Liver (tissue), 9 donors: ENCODE results near the gene CCRL2. TPM values are rescaled to one million over a fixed set of nuclear protein-coding genes. Genes with fewer than 3 reads are reported as not detected.

Experiments
- DNase-seq: peaks from one replicate; pipeline ENCODE4 v3.0.0-alpha.2; 2017; ENCODE audit warnings: low spot score
- H3K27ac ChIP-seq, 2 donors: one replicate each; pipeline ENCODE4 v1.7.0; 2013; ENCODE audit warnings: inconsistent platforms in 2 of 2, low read length in 2 of 2, control low read depth in 1 of 2, low read depth in 1 of 2, mild to moderate bottlenecking in 1 of 2
- H3K27me3 ChIP-seq, 4 donors: one replicate each; pipeline versions ENCODE4 v1.6.1 to v1.7.0; 2013; ENCODE audit warnings: low read length in 3 of 4, inconsistent platforms in 1 of 4, mild to moderate bottlenecking in 1 of 4, moderate library complexity in 1 of 4; ENCODE audit not compliant: control insufficient read depth in 4 of 4, insufficient read depth in 4 of 4
- H3K36me3 ChIP-seq, 4 donors: one replicate each; pipeline versions ENCODE4 v1.6.1 to v1.7.0; 2013; ENCODE audit warnings: low read length in 3 of 4, mild to moderate bottlenecking in 3 of 4, low read depth in 1 of 4, moderate library complexity in 1 of 4; ENCODE audit not compliant: control insufficient read depth in 4 of 4, insufficient read depth in 3 of 4
- H3K4me1 ChIP-seq, 4 donors: one replicate each; pipeline versions ENCODE4 v1.6.1 to v1.7.0; 2013; ENCODE audit warnings: low read length in 3 of 4, mild to moderate bottlenecking in 3 of 4, moderate library complexity in 1 of 4; ENCODE audit not compliant: control insufficient read depth in 4 of 4, insufficient read depth in 4 of 4
- H3K4me3 ChIP-seq, 3 donors: one replicate each; pipeline versions ENCODE4 v1.6.1 to v1.7.0; 2013; ENCODE audit warnings: low read length in 3 of 3, control low read depth in 1 of 3, low read depth in 1 of 3, mild to moderate bottlenecking in 1 of 3
- H3K9ac ChIP-seq, 2 donors: one replicate each; pipeline ENCODE4 v1.7.0; 2013; ENCODE audit warnings: low read length in 2 of 2, mild to moderate bottlenecking in 2 of 2, moderate library complexity in 2 of 2, control low read depth in 1 of 2, low read depth in 1 of 2
- H3K9me3 ChIP-seq, 4 donors: one replicate each; pipeline versions ENCODE4 v1.6.1 to v1.7.0; 2013; ENCODE audit warnings: low read length in 3 of 4; ENCODE audit not compliant: control insufficient read depth in 4 of 4
- ATF3 ChIP-seq: IDR thresholded peaks from 2 replicates; pipeline ENCODE4 v1.6.1; 2016; ENCODE audit warnings: antibody characterized with exemption
- EGR1 ChIP-seq, 2 donors: IDR thresholded peaks; 2 replicates each; pipeline ENCODE4 v1.6.1; 2016 to 2018; ENCODE audit warnings: antibody characterized with exemption in 2 of 2, low read depth in 2 of 2
- FOXA1 ChIP-seq: IDR thresholded peaks from 2 replicates; pipeline ENCODE4 v1.6.1; 2016; ENCODE audit warnings: antibody characterized with exemption
- FOXA2 ChIP-seq: IDR thresholded peaks from 2 replicates; pipeline ENCODE4 v1.6.1; 2016; ENCODE audit warnings: antibody characterized with exemption
- GABPA ChIP-seq, 2 donors: IDR thresholded peaks in 1 of 2; conservative IDR thresholded peaks in 1 of 2; 2 replicates each; pipeline ENCODE4 v1.6.1; 2016; ENCODE audit warnings: antibody characterized with exemption in 2 of 2, mild to moderate bottlenecking in 1 of 2, moderate library complexity in 1 of 2
- HNF4A ChIP-seq, 2 donors: conservative IDR thresholded peaks; 2 replicates each; pipeline ENCODE4 v1.6.1; 2016; ENCODE audit warnings: antibody characterized with exemption in 2 of 2, mild to moderate bottlenecking in 2 of 2
- HNF4G ChIP-seq: IDR thresholded peaks from 2 replicates; pipeline ENCODE4 v1.6.1; 2016; ENCODE audit warnings: antibody characterized with exemption
- JUND ChIP-seq, 2 donors: IDR thresholded peaks; 2 replicates each; pipeline ENCODE4 v1.6.1; 2016; ENCODE audit warnings: antibody characterized with exemption in 2 of 2
- NR2F2 ChIP-seq: IDR thresholded peaks from 2 replicates; pipeline ENCODE4 v1.6.1; 2016; ENCODE audit warnings: antibody characterized with exemption
- RAD21 ChIP-seq, 2 donors: IDR thresholded peaks; 2 replicates each; pipeline ENCODE4 v1.6.1; 2016; ENCODE audit warnings: antibody characterized with exemption in 2 of 2, mild to moderate bottlenecking in 2 of 2
- REST ChIP-seq: IDR thresholded peaks from 2 replicates; pipeline ENCODE4 v1.6.1; 2016; ENCODE audit warnings: antibody characterized with exemption, mild to moderate bottlenecking
- RXRA ChIP-seq, 2 donors: IDR thresholded peaks; 2 replicates each; pipeline ENCODE4 v1.6.1; 2017 to 2018; ENCODE audit warnings: antibody characterized with exemption in 2 of 2, mild to moderate bottlenecking in 1 of 2
- SP1 ChIP-seq: IDR thresholded peaks from 2 replicates; pipeline ENCODE4 v1.6.1; 2018; ENCODE audit warnings: antibody characterized with exemption, mild to moderate bottlenecking
- TAF1 ChIP-seq: conservative IDR thresholded peaks from 2 replicates; pipeline ENCODE4 v1.6.1; 2016; ENCODE audit warnings: antibody characterized with exemption, mild to moderate bottlenecking
- YY1 ChIP-seq: IDR thresholded peaks from 2 replicates; pipeline ENCODE4 v1.6.1; 2016; ENCODE audit warnings: antibody characterized with exemption, mild to moderate bottlenecking
- WGBS: extraction: QIAGEN DNeasy Blood & Tissue Kit; methylation state at CpG from one replicate; pipeline ENCODE4 v1.1.7; 2013; 5-methylcytosine and 5-hydroxymethylcytosine counted together
- polyA plus RNA-seq, 2 donors: library from polyadenylated mRNA; stranded (reverse) in 1 of 2; unstranded in 1 of 2; fragments of 200-250 nt in 1 of 2; fragments of >200 nt in 1 of 2; fragmentation: Nextera tagmentation in 1 of 2; extraction: Ambion mirVana in 1 of 2; gene quantifications; one replicate each; pipeline versions ENCODE4 v1.2.1 to v1.2.3, GENCODE V29; 2013 to 2015
- total RNA-seq, 2 donors: library from RNA; depleted of rRNA; stranded (reverse); fragments of >200 nt; gene quantifications; one replicate each; pipeline ENCODE4 v1.2.3, GENCODE V29; 2014
- TF ChIP-seq, protein P1 (sequence below): IDR thresholded peaks from 2 replicates; pipeline ENCODE4 v1.6.1; 2016; ENCODE audit warnings: antibody characterized with exemption
- TF ChIP-seq, protein P2 (sequence below): fragments of 150-350 bp; IDR thresholded peaks from 2 replicates; pipeline ENCODE4 v1.5.1; 2017; ENCODE audit warnings: improper control_type of control experiment, low read depth, low read length; ENCODE audit not compliant: missing input control
- TF ChIP-seq, protein P3 (sequence below): IDR thresholded peaks from 2 replicates; pipeline ENCODE4 v1.6.1; 2016; ENCODE audit warnings: antibody characterized with exemption
- donor health status: healthy.
- donor health status: healthy.
- donor health status: healthy.
- donor health status: healthy.
- donor health status: healthy.

Gene CCRL2
- total and polyA plus RNA-seq, 4 donors = 0.51 to 9.0 (median 0.81) TPM

- Histone ChIP-seq H3K9me3 (no peaks in the 10 kb centered on the region), H3K27me3 (no peaks in the 10 kb centered on the region), H3K4me1 (no peaks in the 10 kb centered on the region), H3K36me3 (no peaks in the 10 kb centered on the region), H3K9ac (no peak overlapping the region), H3K27ac (no peak overlapping the region), H3K4me3 (no peak overlapping the region)
- 94% methylated on average over 7 of the region's 7 CpGs for WGBS
- DNase-seq = no peak
- no peak for TF ChIP-seq RAD21 (IDR thresholded peaks at IDR 0.05)
Measured at GRCh38 chr3:46416811-46417510, 9.9 kb downstream of the CCRL2 start.

GRCh38 chr3:46417841-46418611, 11.0 kb downstream of the CCRL2 start:
- H3K27me3 ChIP-seq = no peaks in the 10 kb centered on the region
- H3K9ac ChIP-seq = no peak overlapping the region
- no peak overlapping the region for H3K4me3 ChIP-seq
- no peak for TF ChIP-seq EGR1 (IDR thresholded peaks at IDR 0.05; ENCODE audit: low read depth in 2 of 2)
- no peak for TF ChIP-seq FOXA1
- no peak for TF ChIP-seq GABPA (IDR thresholded peaks at IDR 0.05 in 1 of 2, conservative IDR thresholded peaks at IDR 0.05 in 1 of 2)
- TF ChIP-seq HNF4A (conservative IDR thresholded peaks at IDR 0.05) = no peak
- TF ChIP-seq RXRA (IDR thresholded peaks at IDR 0.05) = no peak
- TF ChIP-seq, protein P1, sequence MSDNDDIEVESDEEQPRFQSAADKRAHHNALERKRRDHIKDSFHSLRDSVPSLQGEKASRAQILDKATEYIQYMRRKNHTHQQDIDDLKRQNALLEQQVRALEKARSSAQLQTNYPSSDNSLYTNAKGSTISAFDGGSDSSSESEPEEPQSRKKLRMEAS = no peak
- TF ChIP-seq, protein P2, sequence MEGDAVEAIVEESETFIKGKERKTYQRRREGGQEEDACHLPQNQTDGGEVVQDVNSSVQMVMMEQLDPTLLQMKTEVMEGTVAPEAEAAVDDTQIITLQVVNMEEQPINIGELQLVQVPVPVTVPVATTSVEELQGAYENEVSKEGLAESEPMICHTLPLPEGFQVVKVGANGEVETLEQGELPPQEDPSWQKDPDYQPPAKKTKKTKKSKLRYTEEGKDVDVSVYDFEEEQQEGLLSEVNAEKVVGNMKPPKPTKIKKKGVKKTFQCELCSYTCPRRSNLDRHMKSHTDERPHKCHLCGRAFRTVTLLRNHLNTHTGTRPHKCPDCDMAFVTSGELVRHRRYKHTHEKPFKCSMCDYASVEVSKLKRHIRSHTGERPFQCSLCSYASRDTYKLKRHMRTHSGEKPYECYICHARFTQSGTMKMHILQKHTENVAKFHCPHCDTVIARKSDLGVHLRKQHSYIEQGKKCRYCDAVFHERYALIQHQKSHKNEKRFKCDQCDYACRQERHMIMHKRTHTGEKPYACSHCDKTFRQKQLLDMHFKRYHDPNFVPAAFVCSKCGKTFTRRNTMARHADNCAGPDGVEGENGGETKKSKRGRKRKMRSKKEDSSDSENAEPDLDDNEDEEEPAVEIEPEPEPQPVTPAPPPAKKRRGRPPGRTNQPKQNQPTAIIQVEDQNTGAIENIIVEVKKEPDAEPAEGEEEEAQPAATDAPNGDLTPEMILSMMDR = no peak
- no peak for TF ChIP-seq JUND (IDR thresholded peaks at IDR 0.05)
- TF ChIP-seq, protein P3, sequence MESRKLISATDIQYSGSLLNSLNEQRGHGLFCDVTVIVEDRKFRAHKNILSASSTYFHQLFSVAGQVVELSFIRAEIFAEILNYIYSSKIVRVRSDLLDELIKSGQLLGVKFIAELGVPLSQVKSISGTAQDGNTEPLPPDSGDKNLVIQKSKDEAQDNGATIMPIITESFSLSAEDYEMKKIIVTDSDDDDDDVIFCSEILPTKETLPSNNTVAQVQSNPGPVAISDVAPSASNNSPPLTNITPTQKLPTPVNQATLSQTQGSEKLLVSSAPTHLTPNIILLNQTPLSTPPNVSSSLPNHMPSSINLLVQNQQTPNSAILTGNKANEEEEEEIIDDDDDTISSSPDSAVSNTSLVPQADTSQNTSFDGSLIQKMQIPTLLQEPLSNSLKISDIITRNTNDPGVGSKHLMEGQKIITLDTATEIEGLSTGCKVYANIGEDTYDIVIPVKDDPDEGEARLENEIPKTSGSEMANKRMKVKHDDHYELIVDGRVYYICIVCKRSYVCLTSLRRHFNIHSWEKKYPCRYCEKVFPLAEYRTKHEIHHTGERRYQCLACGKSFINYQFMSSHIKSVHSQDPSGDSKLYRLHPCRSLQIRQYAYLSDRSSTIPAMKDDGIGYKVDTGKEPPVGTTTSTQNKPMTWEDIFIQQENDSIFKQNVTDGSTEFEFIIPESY = no peak
- TF ChIP-seq SP1 = no peak
- TF ChIP-seq TAF1 = no peak
- TF ChIP-seq FOXA2 = no peak
- TF ChIP-seq NR2F2 = no peak
- TF ChIP-seq YY1 = no peak
- no peak for TF ChIP-seq HNF4G
- no peak for TF ChIP-seq ATF3
- no peak for TF ChIP-seq RAD21 (IDR thresholded peaks at IDR 0.05)
- no peak for TF ChIP-seq REST
- WGBS = 88% methylated on average over 9 of the region's 9 CpGs
- no peak overlapping the region for H3K27ac ChIP-seq
- no peak for DNase-seq
- no peaks in the 10 kb centered on the region for H3K9me3 ChIP-seq
- H3K4me1 ChIP-seq = no peaks in the 10 kb centered on the region
- no peaks in the 10 kb centered on the region for H3K36me3 ChIP-seq
